ENCODE measurements around the gene GCG. TPM values are rescaled to one million over a fixed set of nuclear protein-coding genes. Genes with fewer than 3 reads are reported as not detected.

Gene GCG
- total and polyA plus RNA-seq, 2 of the 8 experiments (the other 6 are each of a cell fraction or from before 2014, with no cell fraction given) = not detected

DNA sequence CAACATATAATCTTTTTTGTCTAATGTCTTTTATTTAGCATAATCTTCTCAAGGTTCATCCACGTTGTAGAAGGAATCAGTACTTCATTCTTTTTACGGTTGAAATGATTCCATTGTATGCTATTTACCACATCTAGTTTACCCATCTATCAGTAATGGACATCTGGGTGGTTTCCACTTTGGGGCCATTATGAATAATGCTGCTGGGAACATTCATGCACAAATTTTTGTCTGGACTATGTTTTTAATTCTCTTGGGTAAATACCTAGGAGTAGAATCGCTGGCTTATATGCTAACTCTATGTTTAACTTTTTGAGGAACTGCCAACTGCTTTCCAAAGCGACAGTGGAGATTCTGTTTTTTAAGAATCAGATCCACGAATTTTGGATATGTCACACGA is 7.4 kb upstream of the GCG start:
- no peaks in the 10 kb centered on the region for H3K23me2 ChIP-seq (ENCODE audit: low read depth, low read length)
- no peaks in the 10 kb centered on the region for H3K9me3 ChIP-seq (ENCODE audit: insufficient read depth in 2 of 2, low read depth in 1 of 2, low read length in 1 of 2)
- no peak overlapping the region for H2BK120ac ChIP-seq (replicated peaks; ENCODE audit: low read depth, low read length)
- peak overlapping the region; percentile 32; the same call in 1 of the 2 replicates for H2AFZ ChIP-seq (ENCODE audit: low read length)
- ChIA-PET POLR2A (ENCODE audit: partially characterized antibody) (no interaction called here), CTCF (ENCODE audit: partially characterized antibody) (interaction anchor here (0.6 to 1.4 kb wide), 3 partner anchors 95 to 451 kb away, joined by 3 read pairs; no protein-coding TSS in a partner anchor)
- H3K14ac ChIP-seq (ENCODE audit: insufficient read length) = no peak overlapping the region
- H3K56ac ChIP-seq (replicated peaks; ENCODE audit: insufficient read length, low read depth, low read length) = no peak overlapping the region
- no peak overlapping the region for H2AK5ac ChIP-seq (ENCODE audit: low read depth, low read length)
- no peak overlapping the region for H3K4ac ChIP-seq (replicated peaks; ENCODE audit: insufficient read length, low read depth, low read length)
- TF ChIP-seq EGR1 (IDR thresholded peaks at IDR 0.05; ENCODE audit: borderline replicate concordance, low read depth, low read length) (no peak), CEBPB (IDR thresholded peaks at IDR 0.05; ENCODE audit: low read depth, low read length) (no peak), HDAC6 (IDR thresholded peaks at IDR 0.05; ENCODE audit: low read depth, low read length) (no peak), SP4 (IDR thresholded peaks at IDR 0.05; ENCODE audit: low read length) (no peak), RNF2 (IDR thresholded peaks at IDR 0.05; ENCODE audit: borderline replicate concordance, low read depth, low read length, missing control alignments, poor library complexity, severe bottlenecking) (no peak), POLR2A (IDR thresholded peaks at IDR 0.05; ENCODE audit: control extremely low read depth in 1 of 2, low read depth in 2 of 2, low read length in 2 of 2) (no peak), NANOG (IDR thresholded peaks at IDR 0.05; ENCODE audit: insufficient read depth, low read depth, low read length, poor library complexity, severe bottlenecking) (no peak)
- H3K9ac ChIP-seq (replicated peaks in 1 of 4; ENCODE audit: extremely low read depth in 1 of 4, low read depth in 3 of 4, low read length in 3 of 4) = no peak overlapping the region
- no peak overlapping the region for H2BK15ac ChIP-seq (ENCODE audit: low read length)
- no peak overlapping the region for H2BK5ac ChIP-seq (ENCODE audit: low read depth, low read length)
- H3K79me2 ChIP-seq (ENCODE audit: control insufficient read depth in 1 of 2, insufficient read depth in 2 of 2, low read length in 2 of 2) = no peaks in the 10 kb centered on the region
- 94% methylated on average over 6 of the region's 6 CpGs; no CpG with 5 or more reads in 1 of the 2 experiments for WGBS, 2 experiments (ENCODE audit: extremely low coverage in 1 of 2, insufficient coverage in 1 of 2, insufficient read length in 1 of 2, insufficient replicate concordance in 2 of 2, low coverage in 1 of 2, low lambda C conversion rate in 2 of 2, missing lambda C conversion rate in 1 of 2)
- no peak overlapping the region for H2BK12ac ChIP-seq (ENCODE audit: low read depth, low read length)
- H4K20me1 ChIP-seq (replicated peaks in 1 of 2; ENCODE audit: control insufficient read depth in 1 of 2, insufficient read depth in 2 of 2, low read length in 2 of 2) = no peaks in the 10 kb centered on the region
- FAIRE-seq (no peak), DNase-seq (ENCODE audit: low read depth in 1 of 2, low spot score in 2 of 2) (no peak)
- no peak overlapping the region for H3K23ac ChIP-seq (ENCODE audit: insufficient read length)
- no peak overlapping the region for H4K8ac ChIP-seq (ENCODE audit: extremely low read depth, insufficient read depth, low read length)
- H3K4me1 ChIP-seq (replicated peaks in 1 of 4; ENCODE audit: control insufficient read depth in 3 of 4, insufficient read depth in 4 of 4, low read length in 3 of 4) = no peaks in the 10 kb centered on the region
- no peaks in the 10 kb centered on the region for H3K27me3 ChIP-seq (replicated peaks in 1 of 4; ENCODE audit: control insufficient read depth in 3 of 4, extremely low read depth in 1 of 4, insufficient read depth in 3 of 4, low read length in 3 of 4)
- H3K18ac ChIP-seq (ENCODE audit: extremely low read depth, low read length) = no peak overlapping the region
- no peak overlapping the region for H2BK20ac ChIP-seq (ENCODE audit: low read length)
- no peaks in the 10 kb centered on the region for H3K36me3 ChIP-seq (ENCODE audit: control insufficient read depth in 2 of 4, insufficient read depth in 4 of 4, low read length in 3 of 4)
- no peak overlapping the region for H4K91ac ChIP-seq (replicated peaks; ENCODE audit: insufficient read length, low read length)
- no peak overlapping the region for H3K27ac ChIP-seq (ENCODE audit: low read depth, low read length)
- H4K5ac ChIP-seq (ENCODE audit: insufficient read length, low read depth, low read length) = no peak overlapping the region
- H3K79me1 ChIP-seq (ENCODE audit: low read depth, low read length) = no peaks in the 10 kb centered on the region
- no peak overlapping the region for H3K4me2 ChIP-seq (ENCODE audit: insufficient read depth in 1 of 2, low read depth in 2 of 2, low read length in 2 of 2)
- no peak overlapping the region for H3K4me3 ChIP-seq (ENCODE audit: extremely low read depth in 1 of 4, insufficient read depth in 2 of 4, low read depth in 3 of 4, low read length in 4 of 4)

Measured in H1 (cell line).